ENCODE results near the gene NKAPD1.
A peak's percentile ranks its signal among the peaks of the same experiment; 100 is the strongest.

- no peak for TF ChIP-seq ZNF512 (CRISPR knock-in tag; IDR thresholded peaks at IDR 0.05; ENCODE audit: borderline replicate concordance)
- no peak for TF ChIP-seq TEAD4 (CRISPR knock-in tag; IDR thresholded peaks at IDR 0.05)
- TF ChIP-seq ELF4 (CRISPR knock-in tag; IDR thresholded peaks at IDR 0.05; ENCODE audit: low read depth): no peak
- TF ChIP-seq RELA (CRISPR knock-in tag; IDR thresholded peaks at IDR 0.05; ENCODE audit: borderline replicate concordance): no peak; the same call in 1 of the 2 replicates
- no peak for TF ChIP-seq CTCF (IDR thresholded peaks at IDR 0.05)
- no peak for TF ChIP-seq NR3C1 (CRISPR knock-in tag; conservative IDR thresholded peaks at IDR 0.05; ENCODE audit: low read depth)
- no peak; the same call in 1 of the 2 replicates for TF ChIP-seq NR2C2 (CRISPR knock-in tag; IDR thresholded peaks at IDR 0.05)
- peak; percentile 90 for TF ChIP-seq MAX (CRISPR knock-in tag; IDR thresholded peaks at IDR 0.05)
- no peak for TF ChIP-seq JUN (CRISPR knock-in tag; IDR thresholded peaks at IDR 0.05)
- TF ChIP-seq ZNF121 (CRISPR knock-in tag; IDR thresholded peaks at IDR 0.05): no peak
- TF ChIP-seq JAZF1 (CRISPR knock-in tag; IDR thresholded peaks at IDR 0.05): no peak
- TF ChIP-seq, protein P1, sequence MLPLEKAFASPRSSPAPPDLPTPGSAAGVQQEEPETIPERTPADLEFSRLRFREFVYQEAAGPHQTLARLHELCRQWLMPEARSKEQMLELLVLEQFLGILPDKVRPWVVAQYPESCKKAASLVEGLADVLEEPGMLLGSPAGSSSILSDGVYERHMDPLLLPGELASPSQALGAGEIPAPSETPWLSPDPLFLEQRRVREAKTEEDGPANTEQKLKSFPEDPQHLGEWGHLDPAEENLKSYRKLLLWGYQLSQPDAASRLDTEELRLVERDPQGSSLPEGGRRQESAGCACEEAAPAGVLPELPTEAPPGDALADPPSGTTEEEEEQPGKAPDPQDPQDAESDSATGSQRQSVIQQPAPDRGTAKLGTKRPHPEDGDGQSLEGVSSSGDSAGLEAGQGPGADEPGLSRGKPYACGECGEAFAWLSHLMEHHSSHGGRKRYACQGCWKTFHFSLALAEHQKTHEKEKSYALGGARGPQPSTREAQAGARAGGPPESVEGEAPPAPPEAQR (CRISPR knock-in tag; IDR thresholded peaks at IDR 0.05): no peak
- peak; percentile 86; the same call in 1 of the 2 replicates for TF ChIP-seq CBFB (CRISPR knock-in tag; IDR thresholded peaks at IDR 0.05; ENCODE audit: low read depth)
Observed at GRCh38 chr11:112024773-112025678, 49.1 kb upstream of the NKAPD1 start, which contains the start of gene DLAT.

Data from WTC11 (cell line).